Amniotic stem cell (primary cell): ENCODE measurements around the gene NKX6-2.

Source experiments
- DNase-seq: peaks from one replicate; lab custom pipeline; 2025; lab: John Stamatoyannopoulos, UW

Gene NKX6-2

GRCh38 chr10:132813001-132813401, 27.1 kb upstream of the NKX6-2 start:
- DNase-seq, result no peak

- DNase-seq, result no peak
Measured at GRCh38 chr10:132812520-132812919, 26.6 kb upstream of the NKX6-2 start.

DNA sequence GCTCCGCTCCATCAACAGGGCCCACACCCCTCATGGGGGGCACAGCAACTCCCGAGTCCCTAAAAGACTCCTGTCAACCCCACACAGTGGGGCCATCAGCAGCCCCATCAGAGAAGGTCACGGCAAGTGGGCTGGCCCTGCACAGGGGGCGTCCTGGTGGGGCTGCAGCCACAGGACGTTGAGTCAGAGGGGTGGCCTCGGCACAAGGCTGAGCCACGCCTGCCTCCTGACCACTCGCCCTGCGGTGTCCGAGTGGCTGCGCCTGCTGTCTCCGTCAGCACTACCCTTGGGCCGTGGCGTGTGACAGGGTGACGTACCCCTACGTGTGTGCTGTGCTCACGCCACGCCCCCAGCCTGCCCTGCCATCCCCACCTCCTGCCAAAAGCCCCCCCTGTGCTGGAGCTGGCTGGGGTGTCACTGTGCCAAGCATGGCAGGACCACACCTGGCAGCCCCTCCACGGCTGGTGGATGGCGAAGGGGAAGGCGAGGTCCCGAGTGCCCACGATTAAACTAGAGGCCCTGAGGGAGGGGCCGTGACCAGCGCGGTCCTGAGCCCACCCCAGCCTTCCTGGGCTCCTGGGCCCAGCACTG, 26.0 kb upstream of the NKX6-2 start:
- DNase-seq, result no peak

DNA sequence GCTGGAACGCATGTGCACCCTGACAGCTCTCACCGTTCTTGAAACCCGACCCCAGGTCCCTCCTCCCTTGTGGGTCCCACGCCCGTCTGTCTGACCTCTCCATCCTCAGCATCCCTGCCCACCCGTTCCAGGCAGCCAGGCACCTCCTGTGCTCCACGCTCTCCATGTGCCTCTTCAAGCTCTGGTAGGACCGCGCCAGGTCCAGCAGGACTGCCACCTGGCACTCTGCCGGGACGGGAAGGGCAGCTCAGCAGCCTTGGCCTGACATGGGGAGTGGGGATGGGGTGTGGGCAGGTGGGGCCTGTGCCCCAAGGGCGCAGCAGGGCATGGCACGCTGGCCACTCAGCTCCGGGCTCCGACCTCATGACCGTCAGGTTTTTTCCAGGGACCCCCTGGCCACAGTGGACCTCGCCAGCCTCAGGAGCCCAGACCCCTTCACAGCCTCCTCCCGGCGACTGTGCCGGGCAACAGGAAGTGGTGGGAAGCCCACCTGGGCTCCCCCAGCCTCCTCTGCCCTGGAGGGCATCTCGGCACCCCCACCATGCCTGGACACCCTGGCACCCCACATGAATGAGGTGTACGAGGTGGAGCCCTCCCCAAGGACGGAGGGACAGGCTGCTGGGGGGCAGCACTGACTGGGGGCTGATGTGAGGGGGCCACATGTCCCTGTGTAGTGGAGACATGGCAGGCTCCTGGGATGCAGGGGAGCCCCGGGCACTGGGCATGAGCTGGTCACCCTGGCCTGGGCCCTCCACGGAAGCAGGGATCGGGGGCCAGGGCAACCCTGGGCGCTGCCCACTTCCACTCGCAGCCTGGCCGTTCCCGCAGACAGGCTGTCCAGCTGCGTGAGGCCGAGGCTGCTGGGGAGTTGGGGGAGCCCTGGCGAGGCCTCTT, 25.1 kb upstream of the NKX6-2 start:
- DNase-seq, result no peak

GRCh38 chr10:132810141-132810806, 24.3 kb upstream of the NKX6-2 start:
- no peak for DNase-seq

DNA sequence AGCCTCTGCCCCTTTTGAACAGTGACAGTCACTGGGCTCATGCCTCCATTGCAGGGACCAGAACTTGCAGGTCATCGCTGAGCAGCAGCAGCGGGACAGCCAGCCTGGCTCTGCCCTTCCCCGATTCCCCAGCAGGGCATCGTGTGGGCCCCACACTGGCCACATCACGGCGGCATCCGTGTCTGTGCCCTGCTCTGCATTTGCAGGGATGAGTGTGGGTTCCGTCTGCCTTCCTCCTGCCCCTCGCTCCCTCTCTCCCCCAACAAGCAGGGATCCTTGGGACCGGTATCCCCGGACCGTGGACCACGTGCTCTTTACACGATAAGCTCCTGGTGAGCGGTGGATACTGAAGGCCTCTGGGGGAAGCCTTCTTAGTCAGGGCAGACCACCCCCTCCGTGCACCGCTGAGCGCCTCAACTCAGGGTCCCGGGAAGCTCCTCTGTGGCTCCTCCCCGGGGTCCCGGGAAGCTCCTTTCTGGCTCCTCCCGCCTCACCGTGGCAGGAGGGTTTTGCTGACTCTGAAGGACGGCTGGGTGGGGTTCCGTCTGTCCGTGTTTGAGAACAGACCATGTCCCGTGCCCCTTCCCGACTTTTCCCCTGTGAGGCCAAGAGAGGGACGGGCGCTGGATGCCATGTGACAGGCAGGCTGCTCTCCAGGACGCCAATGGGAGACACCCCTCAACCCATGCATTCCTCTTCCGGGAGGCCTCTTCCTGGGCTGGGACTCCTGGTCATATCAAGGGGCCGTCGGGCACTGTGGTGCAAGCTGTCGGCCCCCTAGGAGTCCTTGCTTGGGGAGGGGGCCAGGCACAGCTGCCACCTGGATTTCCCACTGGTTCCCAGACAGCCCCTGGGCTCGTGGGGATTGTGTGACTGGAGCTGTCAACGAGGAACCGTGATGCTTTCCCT, 23.5 kb upstream of the NKX6-2 start:
- DNase-seq, result no peak

DNA sequence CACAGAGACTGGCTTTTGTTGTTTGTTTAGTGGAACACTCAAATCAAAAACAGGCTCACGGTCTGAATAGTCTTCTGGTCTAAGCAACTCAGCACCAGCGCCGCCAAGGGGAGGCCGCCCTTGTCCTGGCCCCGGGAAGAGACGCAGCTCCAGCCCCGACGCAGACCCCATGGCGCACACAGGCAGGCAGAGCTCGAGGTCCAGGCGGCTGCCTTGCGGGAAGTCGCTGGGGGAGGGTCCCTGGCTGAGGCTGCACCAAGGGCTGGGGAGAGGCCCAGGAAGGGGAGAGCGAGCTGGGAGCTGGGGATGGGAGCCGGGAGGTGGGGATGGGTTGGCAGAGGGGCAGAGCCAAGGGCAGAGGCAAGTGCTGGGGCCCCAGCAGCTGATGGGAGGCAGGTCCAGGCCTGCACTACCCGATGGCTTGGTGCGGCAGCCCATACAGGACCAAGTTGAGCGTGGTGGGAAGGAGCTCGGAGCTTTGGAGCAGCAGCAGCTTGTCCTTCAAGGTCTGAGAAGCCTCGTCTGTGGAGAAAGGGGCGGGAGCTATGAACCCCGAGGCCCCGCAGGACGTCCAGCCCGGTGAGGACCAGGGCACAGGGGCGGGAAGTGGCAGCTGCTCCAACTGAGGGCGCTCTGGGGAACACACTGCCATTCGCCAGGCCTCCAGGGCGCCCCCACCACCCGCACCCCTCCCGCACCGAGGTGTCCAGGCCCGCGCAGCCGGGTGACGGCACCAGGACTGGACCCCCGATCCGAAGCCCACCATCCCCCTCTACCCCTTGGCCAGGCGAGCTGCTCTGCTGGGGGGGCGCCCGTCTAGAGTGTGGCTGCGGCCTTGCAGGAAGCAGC, 22.7 kb upstream of the NKX6-2 start:
- DNase-seq, result no peak

DNA sequence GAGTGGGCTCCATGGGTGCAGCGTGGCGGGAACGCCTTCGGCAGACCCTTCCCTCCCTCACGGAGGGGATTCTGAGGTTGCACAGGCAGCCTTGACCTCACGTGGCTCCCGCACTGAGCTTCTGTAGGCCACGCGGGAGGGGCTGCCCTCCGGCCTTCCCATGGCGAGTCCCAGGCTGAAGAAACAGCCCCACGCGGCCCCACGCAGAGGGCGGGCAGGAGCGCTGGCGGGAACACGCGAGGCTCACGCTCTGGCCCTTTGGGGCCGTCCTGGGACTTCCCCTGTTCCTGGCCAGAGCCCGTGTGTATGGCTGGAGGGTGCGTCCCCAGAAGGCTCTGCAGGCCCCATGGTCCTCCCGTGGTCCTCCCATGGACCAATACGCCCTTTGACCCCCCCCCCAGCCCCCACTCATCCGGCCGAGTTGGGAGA, 21.7 kb upstream of the NKX6-2 start:
- DNase-seq, result no peak

- DNase-seq, result no peak
Measured at GRCh38 chr10:132806561-132807003, 20.6 kb upstream of the NKX6-2 start.

DNA sequence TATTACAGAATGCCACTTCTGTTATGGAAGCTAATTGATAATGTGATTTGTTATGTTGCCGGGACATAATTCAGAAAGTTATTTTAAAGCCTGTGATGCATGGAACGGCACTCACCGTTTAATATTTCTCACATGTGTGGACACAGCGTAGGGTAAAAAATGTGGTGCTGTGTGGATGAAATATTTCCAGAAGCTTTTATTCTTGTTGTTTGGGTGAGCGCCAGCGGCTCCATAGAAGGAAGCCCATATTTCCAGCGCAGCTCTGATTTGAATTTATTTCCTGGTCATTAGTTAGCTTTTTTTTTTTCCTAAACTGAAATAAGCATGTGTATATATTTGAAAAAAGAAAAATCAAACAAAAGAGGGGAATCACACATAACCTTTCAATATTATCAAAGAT, 20.2 kb upstream of the NKX6-2 start:
- no peak for DNase-seq

GRCh38 chr10:132805599-132805998, 19.7 kb upstream of the NKX6-2 start:
- DNase-seq, result no peak

GRCh38 chr10:132804785-132805426, 19.0 kb upstream of the NKX6-2 start:
- DNase-seq, result no peak

DNA sequence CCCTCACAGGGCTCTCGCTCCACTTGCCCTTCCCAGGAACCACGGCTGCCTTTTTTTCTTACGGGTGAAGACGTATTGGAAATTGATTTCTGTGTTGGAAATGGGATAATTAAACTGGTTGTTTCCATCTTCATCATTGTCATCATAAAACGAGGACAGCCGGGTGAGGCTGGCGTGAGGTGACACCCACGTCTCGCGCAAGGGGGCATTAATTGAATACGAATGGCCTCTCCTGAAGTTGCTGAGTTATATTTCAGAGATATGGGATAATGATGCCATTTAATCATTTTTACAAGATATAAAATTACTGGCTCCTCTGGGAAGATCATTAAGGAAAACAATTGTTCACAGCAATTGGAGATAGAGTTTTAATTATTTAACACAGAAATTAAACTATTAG, 18.3 kb upstream of the NKX6-2 start:
- no peak for DNase-seq

DNA sequence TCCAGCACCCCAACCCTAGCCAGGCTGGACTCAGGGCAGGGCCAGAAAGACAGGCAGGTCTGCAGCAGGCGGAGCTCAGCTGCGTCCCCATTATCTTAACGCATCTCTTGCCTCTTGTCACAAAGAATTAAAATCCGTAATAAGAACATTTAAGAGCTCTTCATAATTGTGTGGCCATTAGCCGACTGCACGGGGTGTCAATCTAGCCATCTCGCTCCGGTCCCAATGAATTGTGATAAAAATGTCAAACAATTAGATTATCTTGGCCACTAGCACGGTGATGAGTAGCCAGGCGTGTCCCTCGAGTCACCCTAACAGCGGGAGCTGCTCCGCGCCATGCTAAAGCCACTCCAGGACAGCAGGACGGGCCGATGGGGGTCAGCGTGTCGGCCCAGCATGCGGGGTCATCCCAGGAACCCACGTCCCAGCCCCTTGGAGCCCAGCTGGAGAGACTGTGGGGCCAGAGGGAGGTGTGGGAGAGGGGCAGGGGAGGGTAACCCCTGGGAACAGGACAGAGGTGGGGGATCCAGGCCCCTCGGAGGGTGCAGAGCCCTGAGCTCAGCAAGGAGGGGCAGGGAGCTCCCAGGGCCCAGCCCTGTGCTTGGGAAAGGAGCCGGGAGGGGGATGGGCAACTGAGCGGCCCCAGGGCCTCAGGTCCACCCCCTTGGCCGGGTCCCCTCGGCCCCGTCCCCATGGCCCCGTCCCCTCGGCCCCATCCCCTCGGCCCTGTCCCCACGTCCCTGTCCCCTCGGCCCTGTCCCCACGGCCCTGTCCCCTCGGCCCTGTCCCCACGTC, 17.7 kb upstream of the NKX6-2 start:
- no peak for DNase-seq

- DNase-seq, result no peak
Measured at GRCh38 chr10:132802694-132803320, 16.9 kb upstream of the NKX6-2 start.

DNA sequence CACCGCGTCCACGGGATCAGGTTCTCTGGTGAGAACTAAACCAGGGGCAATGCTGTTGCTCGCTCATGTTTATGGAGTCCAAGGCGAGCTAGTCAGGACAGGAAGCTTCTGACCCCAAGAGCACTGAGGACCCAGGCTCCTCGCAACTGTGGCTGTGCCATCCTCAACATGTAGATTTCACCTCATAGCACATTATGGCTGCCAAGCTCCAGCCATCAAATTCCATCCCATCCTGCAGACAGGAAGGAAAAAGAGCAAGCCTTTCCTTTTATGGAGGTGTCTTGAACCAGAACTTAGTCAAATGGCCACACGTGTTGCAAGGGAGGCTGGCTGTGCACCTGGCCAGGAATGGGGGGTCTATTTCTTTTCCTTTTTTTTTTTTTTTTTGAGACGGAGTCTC, 16.1 kb upstream of the NKX6-2 start:
- no peak for DNase-seq

DNA sequence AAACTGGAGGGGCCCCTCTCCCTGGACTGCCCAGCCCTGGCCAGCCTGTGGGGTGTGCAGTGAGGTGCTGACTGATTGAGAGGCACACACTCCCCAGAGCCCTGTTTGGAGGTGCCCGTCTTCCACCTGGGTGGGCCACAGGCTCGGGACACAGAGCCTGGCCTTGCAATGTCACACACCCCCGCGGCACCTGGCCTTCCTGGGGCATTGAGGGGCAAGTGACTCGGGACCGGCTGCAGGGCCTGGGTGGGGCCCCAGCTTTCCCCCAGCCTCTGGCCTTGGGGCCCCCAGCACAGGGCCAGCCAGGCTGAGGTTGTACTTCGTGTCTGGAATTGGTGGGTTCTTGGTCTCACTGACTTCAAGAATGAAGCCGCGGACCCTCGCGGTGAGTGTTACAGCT, 13.9 kb upstream of the NKX6-2 start:
- no peak for DNase-seq

DNA sequence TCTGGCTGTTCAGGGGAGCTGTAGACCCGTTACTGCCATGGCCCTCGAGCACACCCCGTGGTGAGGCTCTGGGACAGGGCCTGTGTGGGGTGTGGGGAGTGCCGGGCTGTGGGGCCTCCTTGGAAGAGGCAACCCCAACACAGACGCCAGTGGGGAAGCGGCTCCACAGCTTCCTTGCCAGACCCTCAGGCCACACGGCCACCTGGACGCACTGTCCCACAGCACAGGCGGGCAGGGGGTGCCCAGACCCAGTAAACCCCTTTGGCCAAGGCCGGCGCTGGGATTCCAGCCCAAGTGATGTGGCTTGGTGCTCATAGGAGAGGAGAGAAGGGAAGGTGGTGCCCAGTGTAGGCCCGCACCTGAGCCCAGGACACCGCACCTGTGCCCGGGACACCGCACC, 12.9 kb upstream of the NKX6-2 start:
- no peak for DNase-seq

- DNase-seq, result no peak
Measured at GRCh38 chr10:132798403-132798802, 12.5 kb upstream of the NKX6-2 start.
